HG03571 (cell line): ENCODE results near the gene GABARAPL1.
A peak's percentile ranks its signal among the peaks of the same experiment; 100 is the strongest.
"Not testable (repeated sequence)": the region's sequence is repeated elsewhere in the genome, so short reads cannot be mapped to it uniquely, and the experiment has no call there.

Source experiments
- ATAC-seq: cut with Tn5 transposase; IDR thresholded peaks from one replicate; pipeline ENCODE4 v1.9.1; 2021; ENCODE audit not compliant: unreplicated experiment

GABARAPL1 gene

DNA sequence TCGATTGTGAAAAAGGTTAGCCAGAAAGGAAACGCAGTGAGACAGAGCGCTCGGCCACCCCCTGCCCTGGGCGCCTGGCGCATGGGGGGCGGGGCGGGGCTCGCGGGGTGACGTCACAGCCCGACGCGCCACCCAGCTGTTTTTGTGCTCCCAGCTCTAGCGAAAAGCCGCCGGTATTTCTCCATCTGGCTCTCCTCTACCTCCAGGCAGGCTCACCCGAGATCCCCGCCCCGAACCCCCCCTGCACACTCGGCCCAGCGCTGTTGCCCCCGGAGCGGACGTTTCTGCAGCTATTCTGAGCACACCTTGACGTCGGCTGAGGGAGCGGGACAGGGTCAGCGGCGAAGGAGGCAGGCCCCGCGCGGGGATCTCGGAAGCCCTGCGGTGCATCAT, at the start of gene GABARAPL1:
Gene GABARAPL1, plus strand, starts transcription at position 139 of the 393 bp plus-strand sequence. Its CDS starts 253 bp downstream, at position 392.
- ATAC-seq: peak; percentile 51

DNA sequence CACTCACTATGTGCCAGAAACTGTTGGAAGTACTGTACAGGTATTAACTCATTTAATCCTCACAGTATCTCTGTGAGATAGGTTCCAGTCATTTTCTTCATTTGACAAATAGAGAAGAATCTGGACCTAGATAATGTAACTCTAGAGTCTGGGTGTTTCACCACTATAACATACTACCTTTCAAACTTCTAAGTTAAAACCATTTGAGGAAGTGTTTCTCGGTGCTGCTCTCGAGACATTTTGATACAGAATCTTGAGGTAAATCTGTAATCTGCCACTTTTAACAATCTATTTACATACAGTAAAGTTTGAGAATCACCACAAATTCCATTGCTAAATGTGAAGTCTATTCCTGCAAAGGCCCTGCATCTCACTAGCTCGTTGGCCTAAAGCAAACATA, 49.6 kb upstream of the GABARAPL1 start:
- no peak for ATAC-seq

DNA sequence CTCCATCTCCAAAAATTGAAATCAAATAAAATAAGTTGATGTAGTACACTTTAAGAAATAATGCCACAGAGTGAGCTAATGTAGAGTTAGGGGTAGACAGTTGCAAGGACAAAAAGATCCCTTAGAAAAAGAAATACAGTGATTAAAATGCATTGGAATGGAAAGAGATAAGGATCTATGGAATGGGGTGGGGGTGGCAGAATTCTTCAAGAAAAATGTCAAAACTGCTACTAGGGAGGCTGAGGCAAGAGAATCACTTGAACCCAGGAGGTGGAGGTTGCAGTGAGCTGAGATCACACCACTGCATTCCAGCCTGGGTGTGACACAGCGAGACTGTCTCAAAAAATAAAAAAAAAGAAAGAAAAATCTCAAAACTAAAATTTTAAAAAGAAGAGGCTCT, 47.3 kb upstream of the GABARAPL1 start:
- ATAC-seq: no peak

DNA sequence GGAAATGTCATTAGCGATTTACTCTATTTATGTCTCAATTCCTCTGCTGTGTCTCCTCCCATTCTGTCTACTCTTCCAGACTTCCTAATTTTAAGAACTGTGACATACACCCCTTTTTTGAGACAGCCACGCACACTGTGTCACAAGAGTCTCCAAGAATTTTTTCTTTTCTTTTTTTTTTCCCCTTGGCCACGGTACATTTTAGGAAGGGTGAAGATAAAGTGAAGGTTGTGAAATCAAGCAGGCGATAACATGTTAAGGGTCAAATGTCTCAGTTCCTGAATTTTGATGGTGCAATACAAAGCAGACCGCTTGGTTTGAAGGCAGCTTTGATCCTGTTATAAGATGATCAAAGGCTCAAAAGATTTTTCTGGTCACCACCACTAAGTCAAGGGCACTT, 45.1 kb upstream of the GABARAPL1 start:
- no peak for ATAC-seq

DNA sequence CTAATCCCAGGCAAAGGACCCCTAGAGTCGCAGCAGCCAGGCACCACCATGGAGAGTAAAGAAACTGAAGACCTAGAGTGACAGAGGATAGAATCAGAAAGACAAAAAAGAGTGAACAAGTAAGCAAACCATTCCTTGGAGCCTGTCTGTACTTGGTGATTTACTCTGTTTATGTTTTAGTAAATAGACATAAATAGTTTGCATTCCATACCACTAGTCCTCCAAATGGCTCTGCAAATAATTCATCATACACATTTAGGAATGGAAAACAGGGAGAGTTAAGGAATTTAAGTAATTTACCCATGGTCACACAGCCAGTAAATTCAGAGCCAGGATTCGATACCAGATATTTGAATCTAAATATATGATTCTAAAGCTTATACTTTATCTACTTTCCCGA, 43.6 kb upstream of the GABARAPL1 start:
- ATAC-seq: no peak

DNA sequence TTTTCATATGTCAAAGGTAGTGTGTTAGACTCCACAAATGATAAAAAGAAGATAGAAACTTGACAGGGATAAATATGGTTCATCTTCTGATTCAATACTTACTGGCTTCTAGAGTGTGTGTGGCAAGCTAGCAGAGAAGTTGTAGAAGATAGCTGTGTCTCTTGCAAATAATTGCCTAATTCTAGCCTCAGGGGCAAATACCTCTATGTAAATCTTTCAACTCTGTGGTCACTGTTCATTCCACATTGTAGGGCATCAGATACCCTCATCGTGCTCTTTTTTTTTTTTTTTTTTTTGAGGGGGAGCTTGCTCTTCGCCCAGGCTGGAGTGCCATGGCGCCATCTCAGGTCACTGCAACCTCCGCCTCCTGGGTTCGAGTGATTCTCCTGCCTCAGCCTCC, 42.5 kb upstream of the GABARAPL1 start:
- no peak for ATAC-seq

DNA sequence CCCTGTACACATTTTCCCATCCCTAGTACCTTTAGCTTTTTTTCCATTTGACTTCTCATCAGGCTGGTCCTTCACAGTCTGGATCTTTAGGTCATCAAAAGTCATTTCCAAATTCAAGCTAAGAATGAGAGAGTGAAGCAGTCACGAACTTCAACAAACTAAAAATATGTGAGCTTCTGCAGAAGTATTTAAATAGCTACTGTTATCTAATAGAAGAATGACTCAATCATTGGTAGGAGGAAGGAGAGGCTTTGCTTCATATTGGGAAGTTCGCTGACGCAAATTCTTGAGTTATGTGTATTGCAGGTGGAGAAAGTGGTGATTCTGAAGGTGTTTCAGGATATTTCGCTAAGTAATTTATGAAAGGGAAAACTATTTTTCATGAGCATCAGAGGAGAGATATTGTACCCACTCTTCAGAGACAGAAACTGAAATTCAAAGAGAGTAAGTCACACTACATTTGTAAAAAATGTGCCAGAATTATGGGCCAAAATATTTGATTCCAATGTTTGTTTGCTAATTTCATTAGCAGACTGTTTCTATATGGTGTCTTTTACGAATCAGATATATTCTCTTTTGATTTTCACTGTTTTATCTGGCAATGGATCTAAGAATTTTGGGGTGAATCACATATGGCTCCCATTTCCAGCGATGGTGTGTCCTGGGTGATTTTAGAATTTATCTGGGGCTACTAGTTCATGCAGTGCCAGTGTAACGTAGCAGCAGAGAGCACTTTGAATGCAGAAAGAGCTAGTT, 40.5 kb upstream of the GABARAPL1 start, which contains the start of gene OLR1:
Gene OLR1, minus strand, starts transcription at position 160 of the 756 bp plus-strand sequence. Its CDS starts 55 bp downstream, at position 105.
- no peak for ATAC-seq

DNA sequence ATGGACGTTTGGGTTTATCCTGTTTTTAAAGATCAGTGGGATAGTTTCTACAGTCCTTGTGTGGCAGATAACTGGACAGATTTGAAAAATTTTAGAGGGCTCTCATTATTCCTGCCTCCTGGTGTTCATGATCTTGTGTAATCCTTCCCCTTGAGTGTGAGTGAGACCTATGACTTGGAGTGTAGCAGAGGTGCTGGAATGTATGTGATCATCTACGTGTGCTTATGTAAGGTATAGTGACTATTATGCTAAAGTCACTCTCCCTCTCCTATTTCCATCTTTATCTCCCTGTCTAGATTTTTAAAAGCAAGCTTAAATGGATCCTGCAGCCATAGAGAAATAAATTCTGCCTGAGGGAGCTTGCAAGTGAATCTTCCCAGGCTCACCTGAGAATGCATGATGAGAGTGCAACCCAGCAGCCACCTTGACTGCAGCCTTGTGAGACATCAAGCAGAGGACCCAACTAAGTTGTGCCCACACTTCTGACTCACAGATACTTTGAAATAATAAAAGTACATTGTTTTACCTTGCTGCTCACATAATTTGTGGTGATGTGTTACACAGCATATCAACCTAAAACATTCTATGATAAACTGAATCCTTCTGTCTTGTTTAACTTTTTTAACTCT, 37.6 kb upstream of the GABARAPL1 start:
- no peak for ATAC-seq

DNA sequence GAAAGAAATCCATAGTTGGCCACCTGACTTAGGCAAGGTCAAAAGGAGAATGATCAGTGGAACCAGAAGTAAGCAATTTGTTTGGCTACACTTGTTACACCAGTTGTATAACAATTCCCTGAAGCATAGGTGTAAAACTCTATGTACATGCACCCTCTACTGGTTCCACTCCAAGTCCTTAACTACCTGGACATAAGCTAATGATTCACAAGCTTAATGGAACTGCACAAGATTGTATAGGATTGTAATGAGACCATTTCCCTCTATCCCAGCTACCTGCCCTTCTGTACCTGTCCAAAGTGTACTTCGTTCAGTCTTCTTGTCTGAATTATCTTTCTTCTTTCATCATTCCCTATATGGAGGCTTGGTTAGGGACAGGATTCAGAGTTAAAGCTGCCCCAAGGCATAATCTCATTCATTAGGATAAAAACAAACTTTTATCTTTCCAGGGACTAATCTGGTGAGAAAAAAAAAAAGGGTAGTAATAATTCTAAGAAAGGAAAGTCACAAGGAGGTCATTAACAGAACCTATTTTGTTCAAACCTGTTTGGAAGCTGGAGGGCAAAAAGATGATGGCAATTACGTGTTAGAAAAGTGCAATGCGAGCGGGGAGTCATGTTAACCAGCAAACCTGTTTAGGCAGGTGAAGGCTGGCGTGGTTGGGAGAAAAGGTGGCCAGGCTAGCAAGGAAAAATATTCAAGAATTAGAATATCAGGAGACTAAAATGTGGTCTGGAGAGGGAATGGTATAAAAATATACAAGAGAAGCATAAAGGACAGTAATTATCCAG, 36.6 kb upstream of the GABARAPL1 start:
- no peak for ATAC-seq

DNA sequence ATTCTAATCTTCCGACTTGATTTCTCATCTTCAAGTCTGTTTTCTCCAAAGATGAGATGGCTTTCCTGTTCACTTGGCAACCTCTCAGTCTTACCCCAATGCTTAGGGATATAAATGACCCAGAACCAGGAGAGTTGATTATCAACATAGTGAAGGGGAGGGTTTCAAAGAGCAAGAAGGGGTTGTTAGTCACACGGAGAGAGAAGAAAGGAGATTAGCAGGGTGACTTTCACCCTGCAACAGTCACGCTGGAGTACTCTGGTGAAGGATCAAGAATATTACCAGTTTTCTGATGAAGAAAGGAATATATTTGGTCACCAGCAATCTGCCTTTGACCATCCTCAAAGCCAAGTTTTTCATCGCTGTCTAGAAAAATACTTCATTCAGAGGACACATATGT, 33.9 kb upstream of the GABARAPL1 start, which contains the start of gene TMEM52B:
Gene TMEM52B, plus strand, starts transcription at position 212 of the 400 bp plus-strand sequence. CDS start 543 bp downstream, outside the sequence.
- ATAC-seq: no peak

DNA sequence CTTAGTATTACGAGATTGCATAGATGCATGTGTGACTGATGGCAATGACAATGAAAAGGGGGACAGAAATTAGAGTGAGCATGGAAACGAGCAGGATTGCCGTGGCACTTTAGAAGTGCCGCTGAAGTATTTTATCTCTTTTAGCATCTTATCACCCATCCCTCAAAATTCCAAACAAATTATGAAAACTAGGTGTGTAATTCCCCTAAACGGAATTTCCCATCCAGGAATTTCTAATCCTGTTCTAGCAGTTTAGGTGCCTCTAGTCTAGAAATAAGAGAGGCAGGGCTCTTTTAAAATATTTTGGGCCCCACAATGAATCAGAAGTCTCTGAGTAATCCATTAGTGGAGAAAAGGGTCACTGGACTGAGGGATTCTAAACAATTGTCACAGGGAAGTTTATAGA, 32.9 kb upstream of the GABARAPL1 start:
- no peak for ATAC-seq

DNA sequence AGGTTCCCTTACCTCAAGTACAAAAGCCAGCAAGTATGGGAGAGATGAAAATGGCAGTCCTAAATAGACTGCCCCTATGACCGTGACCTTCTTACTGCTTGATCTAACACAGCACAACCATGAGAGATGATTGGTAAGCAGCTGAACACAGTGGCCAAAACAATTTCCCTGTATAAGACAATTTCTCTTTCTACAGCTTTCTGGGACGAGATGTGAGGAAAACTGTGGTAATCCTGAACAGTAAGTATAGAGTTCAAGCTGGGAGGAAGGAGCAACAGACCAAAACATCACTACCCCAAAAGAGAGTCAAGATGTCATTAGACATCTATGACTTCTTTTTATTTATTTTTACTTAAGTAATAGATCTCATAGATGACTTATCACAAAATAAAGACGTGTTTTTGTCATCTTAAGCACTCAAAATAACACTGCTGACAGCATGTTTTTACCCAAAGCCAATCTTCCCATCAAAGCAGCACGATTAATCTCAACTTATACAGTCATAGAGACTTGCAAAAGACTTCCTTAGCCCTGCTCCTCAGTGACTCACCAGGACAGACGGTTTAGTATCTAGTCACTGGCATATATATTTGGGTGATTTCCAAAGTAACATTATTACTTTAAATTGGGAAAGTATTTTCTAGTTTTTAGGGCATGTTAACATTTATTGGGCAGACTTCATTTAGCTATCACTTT, 30.2 kb upstream of the GABARAPL1 start:
- ATAC-seq: no peak

DNA sequence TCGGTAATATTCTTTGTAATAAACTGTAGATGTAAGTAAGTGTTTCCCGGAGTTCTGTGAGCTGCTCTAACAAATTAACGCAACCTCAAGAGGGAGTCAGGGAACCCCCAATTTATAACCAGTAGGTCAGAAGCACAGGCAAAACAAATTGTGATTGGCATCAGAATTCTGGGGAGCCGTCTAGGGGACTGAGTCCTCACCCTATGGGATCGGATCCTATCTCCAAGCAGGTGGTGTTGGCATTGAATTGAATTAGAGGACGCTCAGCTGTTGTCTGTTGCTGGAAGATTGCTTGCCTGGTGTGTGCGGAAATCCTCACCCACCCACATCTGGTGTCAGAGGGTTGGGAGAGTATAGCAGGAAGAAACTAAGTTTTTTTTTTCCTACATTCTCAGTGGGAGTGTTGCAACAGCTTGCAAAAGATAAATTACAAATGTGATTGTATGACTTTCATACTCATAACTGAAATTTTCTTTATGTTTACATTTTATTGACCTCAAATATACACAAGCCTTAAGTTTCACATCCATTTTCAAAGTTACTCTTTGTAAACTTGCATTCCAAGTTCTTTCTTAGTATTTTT, 28.3 kb upstream of the GABARAPL1 start:
- ATAC-seq: no peak

DNA sequence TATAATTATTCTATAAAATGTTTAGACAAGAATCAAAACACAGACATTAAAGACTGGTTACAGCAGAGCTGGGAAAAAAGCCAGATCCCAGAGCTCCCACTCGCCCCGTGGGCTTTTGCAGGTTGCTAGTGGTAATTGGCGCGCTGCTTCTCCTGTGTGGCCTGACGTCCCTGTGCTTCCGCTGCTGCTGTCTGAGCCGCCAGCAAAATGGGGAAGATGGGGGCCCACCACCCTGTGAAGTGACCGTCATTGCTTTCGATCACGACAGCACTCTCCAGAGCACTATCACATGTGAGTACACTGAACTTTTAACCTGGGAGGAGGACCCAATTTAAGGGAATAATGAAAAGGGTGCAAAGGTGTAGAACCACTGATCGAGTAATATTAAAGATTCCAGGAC, 26.4 kb upstream of the GABARAPL1 start:
- no peak for ATAC-seq

DNA sequence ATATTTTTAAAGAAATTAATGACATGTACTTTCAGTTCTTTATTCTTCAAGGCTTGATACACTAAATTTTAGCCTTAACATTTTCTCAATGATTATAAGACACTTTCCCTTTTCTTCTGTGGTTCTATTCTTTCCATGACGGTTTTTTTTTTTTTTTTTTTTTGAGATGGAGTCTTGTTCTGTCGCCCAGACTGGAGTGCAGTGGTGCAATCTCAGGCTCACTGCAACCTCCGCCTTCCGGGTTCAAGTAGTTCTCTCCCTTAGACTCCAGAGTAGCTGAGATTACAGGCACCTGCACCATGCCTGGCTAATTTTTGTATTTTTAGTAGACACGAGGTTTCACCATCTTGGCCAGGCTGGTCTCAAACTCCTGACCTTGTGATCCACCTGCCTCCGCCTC, 25.7 kb upstream of the GABARAPL1 start:
- not testable (repeated sequence) for ATAC-seq

DNA sequence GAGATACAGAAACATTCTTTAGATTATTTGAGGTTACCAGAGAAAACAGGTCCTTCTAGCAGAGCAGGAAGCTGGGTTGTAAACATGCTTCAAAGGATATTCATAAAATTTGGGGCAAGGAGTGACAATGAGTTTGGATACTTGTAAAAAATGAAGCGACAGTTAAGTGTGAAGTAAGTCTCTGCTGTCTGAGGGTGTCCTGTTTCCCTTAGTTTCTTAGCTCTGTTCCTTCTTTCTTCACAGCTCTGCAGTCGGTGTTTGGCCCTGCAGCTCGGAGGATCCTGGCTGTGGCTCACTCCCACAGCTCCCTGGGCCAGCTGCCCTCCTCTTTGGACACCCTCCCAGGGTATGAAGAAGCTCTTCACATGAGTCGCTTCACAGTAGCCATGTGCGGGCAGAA, 23.0 kb upstream of the GABARAPL1 start:
- no peak for ATAC-seq

DNA sequence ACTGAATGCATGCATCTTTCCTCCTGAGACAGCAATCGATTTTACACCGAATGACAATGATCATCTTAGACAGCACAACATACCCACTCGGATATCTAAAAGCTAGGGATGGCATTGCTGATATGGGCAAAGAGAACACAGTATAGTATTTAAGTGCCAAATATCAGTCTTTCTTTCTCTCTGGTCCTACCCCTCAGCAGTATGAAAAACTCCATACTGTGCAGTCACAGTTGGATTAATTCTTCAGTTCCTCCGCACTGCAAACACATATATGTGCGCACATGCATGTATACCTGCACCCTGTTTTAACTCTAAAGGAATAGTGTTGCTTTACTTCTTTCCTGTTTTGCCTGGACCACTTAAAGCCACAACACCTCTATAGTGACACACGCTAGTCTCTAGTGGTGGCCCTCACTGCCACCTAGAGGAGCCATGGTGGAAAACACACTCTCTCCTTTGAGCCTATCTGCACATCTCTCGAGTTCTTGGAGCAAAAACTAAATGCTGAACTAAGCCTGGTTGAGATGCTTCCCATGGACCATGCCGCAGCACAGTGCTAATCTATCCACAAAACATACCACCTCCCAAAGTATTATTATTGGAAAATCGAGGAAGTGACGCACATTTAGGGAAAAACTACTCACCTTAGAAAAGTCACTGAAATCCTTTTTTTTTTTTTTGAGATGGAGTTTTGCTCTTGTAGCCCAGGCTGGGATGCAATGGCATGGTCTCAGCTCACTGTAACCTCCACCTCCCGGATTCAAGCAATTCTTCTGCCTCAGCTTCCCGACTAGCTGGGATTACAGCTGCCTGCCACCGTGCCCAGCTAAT, 21.9 kb upstream of the GABARAPL1 start:
- peak; percentile 89 for ATAC-seq

DNA sequence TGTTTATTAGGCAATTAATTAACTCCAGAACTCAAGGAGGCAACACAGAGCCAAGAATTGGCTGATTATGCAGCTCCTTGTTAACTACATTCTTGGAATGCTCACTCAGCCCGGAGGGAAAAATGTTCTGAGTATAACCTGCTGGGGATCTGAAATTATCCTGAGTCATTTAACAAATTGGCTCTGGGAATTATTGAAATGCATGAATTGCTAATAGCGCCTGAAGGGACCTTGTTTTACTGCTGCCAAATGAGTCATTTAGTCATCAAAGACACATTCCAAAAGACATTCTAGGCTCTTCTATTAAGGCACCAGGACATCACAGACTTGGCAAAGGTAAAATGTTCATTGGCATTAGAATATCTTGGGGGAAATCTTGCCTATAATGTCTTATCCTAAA, 20.8 kb upstream of the GABARAPL1 start:
- ATAC-seq: no peak

DNA sequence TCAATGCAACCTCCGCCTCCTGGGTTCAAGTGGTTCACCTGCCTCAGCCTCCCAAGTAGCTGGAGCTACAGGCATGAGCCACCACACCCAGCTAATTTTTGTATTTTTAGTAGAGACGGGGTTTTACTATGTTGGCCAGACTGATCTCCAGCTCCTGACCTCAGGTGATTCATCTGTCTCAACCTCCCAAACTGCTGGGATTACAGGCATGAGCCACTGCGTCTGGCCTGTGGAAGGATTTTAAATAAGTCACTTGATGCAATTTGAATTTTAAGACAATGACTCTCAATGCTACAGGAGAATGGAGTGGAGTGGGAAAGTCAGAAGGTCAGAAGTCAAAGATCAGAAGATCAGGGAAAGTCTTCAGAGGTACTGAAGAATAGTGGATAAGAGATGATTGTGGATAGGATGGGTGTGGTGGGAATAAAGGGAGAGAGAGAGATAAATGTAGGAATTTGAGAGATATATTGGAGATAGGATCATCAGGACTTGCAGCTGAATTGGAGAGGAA, 18.5 kb upstream of the GABARAPL1 start:
- no peak for ATAC-seq

DNA sequence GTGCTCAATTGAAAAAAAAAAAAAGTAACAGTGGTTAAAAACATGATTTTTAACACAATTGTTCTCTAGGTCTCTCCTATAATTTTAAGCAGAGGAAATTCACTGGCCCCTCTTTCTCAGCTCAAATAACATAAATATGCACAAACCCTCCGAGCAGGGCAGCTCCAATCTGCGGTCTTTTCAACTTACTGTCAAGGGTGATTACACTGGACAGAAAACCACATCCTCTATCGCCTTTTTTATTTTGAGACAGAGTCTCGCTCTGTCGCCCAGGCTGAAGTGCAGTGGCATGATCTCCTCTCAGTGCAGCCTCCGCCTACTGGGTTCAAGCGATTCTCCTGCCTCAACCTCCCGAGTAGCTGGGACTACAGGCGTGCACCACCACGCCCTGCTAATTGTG, 16.5 kb upstream of the GABARAPL1 start:
- peak; percentile 97 for ATAC-seq
